Mucosa of stomach (tissue), 1 donor: ENCODE results near the gene PFDN1.

Experiments used
- H3K27me3 ChIP-seq: one replicate; pipeline ENCODE4 v1.7.0; 2013; ENCODE audit warnings: mild to moderate bottlenecking, low read length; ENCODE audit not compliant: control insufficient read depth, insufficient read depth
- H3K36me3 ChIP-seq: one replicate; pipeline ENCODE4 v1.7.0; 2013; ENCODE audit warnings: low read length; ENCODE audit not compliant: control insufficient read depth, insufficient read depth
- H3K4me1 ChIP-seq: one replicate; pipeline ENCODE4 v1.7.0; 2013; ENCODE audit warnings: mild to moderate bottlenecking, low read length; ENCODE audit not compliant: control insufficient read depth, insufficient read depth
- H3K4me3 ChIP-seq: one replicate; pipeline ENCODE4 v1.7.0; 2013; ENCODE audit warnings: low read length
- H3K9ac ChIP-seq: one replicate; pipeline ENCODE4 v1.7.0; 2013; ENCODE audit warnings: mild to moderate bottlenecking, low read length, moderate library complexity
- H3K9me3 ChIP-seq: one replicate; pipeline ENCODE4 v1.7.0; 2013; ENCODE audit warnings: mild to moderate bottlenecking, low read length, moderate library complexity; ENCODE audit not compliant: control insufficient read depth
- donor health status: Pancreatic carcinoma.

Gene PFDN1

GRCh38 chr5:140341591-140341990, 38.7 kb upstream of the PFDN1 start:
- Histone ChIP-seq H3K4me3 (no peak overlapping the region), H3K36me3 (peaks cover 19% of the 10 kb centered on the region), H3K4me1 (peaks cover 47% of the 10 kb centered on the region), H3K9ac (no peak overlapping the region), H3K9me3 (no peaks in the 10 kb centered on the region), H3K27me3 (no peaks in the 10 kb centered on the region)

- Histone ChIP-seq H3K36me3 (peaks cover 26% of the 10 kb centered on the region), H3K9ac (no peak overlapping the region), H3K4me3 (no peak overlapping the region), H3K27me3 (no peaks in the 10 kb centered on the region), H3K4me1 (peaks cover 47% of the 10 kb centered on the region), H3K9me3 (no peaks in the 10 kb centered on the region)
Measured at GRCh38 chr5:140340605-140341121, 37.8 kb upstream of the PFDN1 start.

- Histone ChIP-seq H3K9ac (no peak overlapping the region), H3K4me3 (no peak overlapping the region), H3K27me3 (no peaks in the 10 kb centered on the region), H3K4me1 (peaks cover 41% of the 10 kb centered on the region), H3K9me3 (no peaks in the 10 kb centered on the region), H3K36me3 (peaks cover 23% of the 10 kb centered on the region)
Measured at GRCh38 chr5:140339636-140340035, 36.7 kb upstream of the PFDN1 start.

GRCh38 chr5:140338908-140339307, 36.0 kb upstream of the PFDN1 start:
- peaks cover 34% of the 10 kb centered on the region for H3K4me1 ChIP-seq
- no peak overlapping the region for H3K9ac ChIP-seq
- no peak overlapping the region for H3K4me3 ChIP-seq
- peaks cover 26% of the 10 kb centered on the region for H3K36me3 ChIP-seq
- no peaks in the 10 kb centered on the region for H3K9me3 ChIP-seq
- no peaks in the 10 kb centered on the region for H3K27me3 ChIP-seq

- peaks cover 28% of the 10 kb centered on the region for H3K36me3 ChIP-seq
- H3K4me1 ChIP-seq: peaks cover 29% of the 10 kb centered on the region
Measured at GRCh38 chr5:140338336-140338735, 35.4 kb upstream of the PFDN1 start.

GRCh38 chr5:140337880-140338279, 35.0 kb upstream of the PFDN1 start:
- H3K9me3 ChIP-seq: no peaks in the 10 kb centered on the region
- H3K27me3 ChIP-seq: no peaks in the 10 kb centered on the region
- no peak overlapping the region for H3K9ac ChIP-seq
- H3K4me3 ChIP-seq: no peak overlapping the region
- peaks cover 29% of the 10 kb centered on the region for H3K4me1 ChIP-seq
- H3K36me3 ChIP-seq: peaks cover 28% of the 10 kb centered on the region

More at GRCh38 chr5:140338336-140338735, 35.4 kb upstream of the PFDN1 start:
- H3K4me3 ChIP-seq: no peak overlapping the region
- H3K27me3 ChIP-seq: no peaks in the 10 kb centered on the region
- no peaks in the 10 kb centered on the region for H3K9me3 ChIP-seq
- no peak overlapping the region for H3K9ac ChIP-seq

GRCh38 chr5:140336388-140336787, 33.5 kb upstream of the PFDN1 start:
- Histone ChIP-seq H3K4me1 (peaks cover 31% of the 10 kb centered on the region), H3K27me3 (no peaks in the 10 kb centered on the region), H3K9ac (no peak overlapping the region), H3K9me3 (no peaks in the 10 kb centered on the region), H3K36me3 (peaks cover 21% of the 10 kb centered on the region), H3K4me3 (no peak overlapping the region)

GRCh38 chr5:140331638-140332037, 28.7 kb upstream of the PFDN1 start:
- Histone ChIP-seq H3K36me3 (peaks cover 12% of the 10 kb centered on the region), H3K4me1 (peaks cover 22% of the 10 kb centered on the region), H3K4me3 (no peak overlapping the region), H3K27me3 (no peaks in the 10 kb centered on the region), H3K9ac (no peak overlapping the region), H3K9me3 (no peaks in the 10 kb centered on the region)

GRCh38 chr5:140329739-140330481, 27.0 kb upstream of the PFDN1 start:
- Histone ChIP-seq H3K4me1 (peaks cover 22% of the 10 kb centered on the region), H3K9ac (no peak overlapping the region), H3K4me3 (no peak overlapping the region), H3K9me3 (no peaks in the 10 kb centered on the region), H3K36me3 (peaks cover 6% of the 10 kb centered on the region), H3K27me3 (no peaks in the 10 kb centered on the region)

- Histone ChIP-seq H3K9me3 (no peaks in the 10 kb centered on the region), H3K27me3 (no peaks in the 10 kb centered on the region), H3K9ac (no peak overlapping the region), H3K4me3 (no peak overlapping the region), H3K36me3 (no peaks in the 10 kb centered on the region), H3K4me1 (peaks cover 31% of the 10 kb centered on the region)
Measured at GRCh38 chr5:140328036-140328764, 25.3 kb upstream of the PFDN1 start.

- Histone ChIP-seq H3K4me1 (peaks cover 31% of the 10 kb centered on the region), H3K9me3 (no peaks in the 10 kb centered on the region), H3K9ac (no peak overlapping the region), H3K27me3 (no peaks in the 10 kb centered on the region), H3K4me3 (no peak overlapping the region), H3K36me3 (no peaks in the 10 kb centered on the region)
Measured at GRCh38 chr5:140327589-140327988, 24.7 kb upstream of the PFDN1 start.

- no peaks in the 10 kb centered on the region for H3K36me3 ChIP-seq
- no peak overlapping the region for H3K9ac ChIP-seq
- H3K4me1 ChIP-seq: peaks cover 21% of the 10 kb centered on the region
- H3K9me3 ChIP-seq: no peaks in the 10 kb centered on the region
- no peaks in the 10 kb centered on the region for H3K27me3 ChIP-seq
- no peak overlapping the region for H3K4me3 ChIP-seq
Measured at GRCh38 chr5:140325486-140325885, 22.6 kb upstream of the PFDN1 start.
